K562 (cell line): Measurements from ENCODE around the gene TBXA2R. TPM values are rescaled to one million over a fixed set of nuclear protein-coding genes. Genes with fewer than 3 reads are reported as not detected.

Experiments used
- MTA3 ChIP-seq: fragments of 450-650 bp; formaldehyde crosslinking; IDR thresholded peaks from 2 replicates; pipeline ENCODE4 v1.6.1; 2017; ENCODE audit warnings: mild to moderate bottlenecking, borderline replicate concordance
- PYGO2 ChIP-seq: fragments of 450-650 bp; IDR thresholded peaks from 2 replicates; pipeline ENCODE4 v1.6.1; 2016; ENCODE audit warnings: mild to moderate bottlenecking, missing genetic modification characterization, moderate library complexity, missing compliant biosample characterization
- RBM34 ChIP-seq: fragments of 200-400 bp; formaldehyde crosslinking; IDR thresholded peaks from 2 replicates; pipeline ENCODE4 v1.6.1; 2018; ENCODE audit warnings: low read length, borderline replicate concordance; ENCODE audit not compliant: insufficient read depth
- SETDB1 ChIP-seq: IDR thresholded peaks from one replicate; pipeline ENCODE4 v1.6.1; 2012; ENCODE audit warnings: low read length, control low read depth, inconsistent platforms
- ZFPM2 ChIP-seq: fragments of 250-450 bp; sonication (Bioruptor Pico); IDR thresholded peaks from 2 replicates; pipeline ENCODE4 v1.5.1; 2022; ENCODE audit warnings: mild to moderate bottlenecking
- polyA plus RNA-seq, 8 experiments: library from polyadenylated mRNA; depleted of rRNA in 4 of 8; stranded (reverse) in 5 of 8; unstranded in 3 of 8; fragments of >200 nt; fragmentation: Nextera tagmentation in 2 of 8; fragmentation: Illumina TruSeq in 1 of 8; extraction: Ambion mirVana in 2 of 8; extraction: Trizol in 1 of 8; gene quantifications; 2 replicates each; pipeline versions ENCODE4 v1.2.1 to v1.2.3, GENCODE V29; 2011 to 2014; ENCODE audit warnings: inconsistent platforms in 1 of 8, missing spikeins in 1 of 8
- total RNA-seq, 7 experiments: library from RNA; depleted of rRNA in 6 of 7; stranded (reverse); fragments of >200 nt in 6 of 7; fragmentation: Illumina TruSeq in 2 of 7; extraction: Trizol in 2 of 7; gene quantifications; 2 replicates each; pipeline versions ENCODE4 v1.2.1 to v1.2.3, GENCODE V29; 2011 to 2021; ENCODE audit warnings: low replicate concordance in 1 of 7
- TF ChIP-seq, protein P1 (sequence below): fragments of 450-650 bp; IDR thresholded peaks from 2 replicates; pipeline ENCODE4 v1.6.1; 2016; ENCODE audit warnings: low read depth
- TF ChIP-seq, protein P2 (sequence below): fragments of 450-650 bp; IDR thresholded peaks from 2 replicates; pipeline ENCODE4 v1.6.1; 2016

Gene TBXA2R
- total and polyA plus RNA-seq, 9 of the 15 experiments (the other 6 are each of a cell fraction or from before 2014, with no cell fraction given): 1.5 to 24.0 (median 2.8) TPM

DNA sequence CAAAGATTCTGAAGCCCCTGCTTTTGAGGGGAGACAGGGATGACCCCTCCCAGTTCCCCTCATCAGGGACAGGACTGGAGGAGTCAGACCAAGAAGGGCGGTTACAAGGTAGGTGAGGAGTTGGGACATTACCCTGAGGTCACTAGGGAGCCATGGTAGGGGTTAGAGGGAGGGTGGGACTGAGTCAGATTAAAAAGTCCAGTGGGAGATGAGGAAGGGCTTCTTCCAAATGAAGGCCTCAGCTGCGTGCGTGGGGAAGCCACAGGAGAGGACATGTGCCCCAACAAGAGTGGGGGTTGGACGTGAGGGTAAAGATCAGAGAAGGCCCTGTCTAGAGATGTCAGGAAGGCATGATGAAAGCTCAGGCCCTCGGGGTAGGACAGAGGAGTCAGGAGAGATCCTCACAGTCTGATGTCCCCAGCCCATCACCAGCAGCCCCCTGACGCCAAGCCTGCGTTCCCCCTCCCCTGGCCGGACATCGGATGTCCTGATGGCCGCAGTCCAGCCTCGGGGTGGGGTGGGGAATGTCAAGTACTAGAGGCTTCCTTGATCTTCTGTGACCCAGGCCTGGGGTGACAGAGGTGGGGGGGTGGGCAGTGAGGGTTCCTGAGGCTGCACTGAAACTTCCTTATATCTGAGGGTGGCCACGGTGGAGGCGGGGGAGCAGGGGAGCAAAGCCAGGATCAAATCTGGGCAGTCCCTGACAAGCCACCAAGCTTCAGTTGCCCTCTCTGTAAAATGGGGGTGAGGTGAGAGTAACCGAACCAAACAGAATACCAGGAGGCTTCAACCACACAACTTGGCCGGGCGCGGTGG is 42.8 kb downstream of the TBXA2R start (continued):
- TF ChIP-seq, protein P1, sequence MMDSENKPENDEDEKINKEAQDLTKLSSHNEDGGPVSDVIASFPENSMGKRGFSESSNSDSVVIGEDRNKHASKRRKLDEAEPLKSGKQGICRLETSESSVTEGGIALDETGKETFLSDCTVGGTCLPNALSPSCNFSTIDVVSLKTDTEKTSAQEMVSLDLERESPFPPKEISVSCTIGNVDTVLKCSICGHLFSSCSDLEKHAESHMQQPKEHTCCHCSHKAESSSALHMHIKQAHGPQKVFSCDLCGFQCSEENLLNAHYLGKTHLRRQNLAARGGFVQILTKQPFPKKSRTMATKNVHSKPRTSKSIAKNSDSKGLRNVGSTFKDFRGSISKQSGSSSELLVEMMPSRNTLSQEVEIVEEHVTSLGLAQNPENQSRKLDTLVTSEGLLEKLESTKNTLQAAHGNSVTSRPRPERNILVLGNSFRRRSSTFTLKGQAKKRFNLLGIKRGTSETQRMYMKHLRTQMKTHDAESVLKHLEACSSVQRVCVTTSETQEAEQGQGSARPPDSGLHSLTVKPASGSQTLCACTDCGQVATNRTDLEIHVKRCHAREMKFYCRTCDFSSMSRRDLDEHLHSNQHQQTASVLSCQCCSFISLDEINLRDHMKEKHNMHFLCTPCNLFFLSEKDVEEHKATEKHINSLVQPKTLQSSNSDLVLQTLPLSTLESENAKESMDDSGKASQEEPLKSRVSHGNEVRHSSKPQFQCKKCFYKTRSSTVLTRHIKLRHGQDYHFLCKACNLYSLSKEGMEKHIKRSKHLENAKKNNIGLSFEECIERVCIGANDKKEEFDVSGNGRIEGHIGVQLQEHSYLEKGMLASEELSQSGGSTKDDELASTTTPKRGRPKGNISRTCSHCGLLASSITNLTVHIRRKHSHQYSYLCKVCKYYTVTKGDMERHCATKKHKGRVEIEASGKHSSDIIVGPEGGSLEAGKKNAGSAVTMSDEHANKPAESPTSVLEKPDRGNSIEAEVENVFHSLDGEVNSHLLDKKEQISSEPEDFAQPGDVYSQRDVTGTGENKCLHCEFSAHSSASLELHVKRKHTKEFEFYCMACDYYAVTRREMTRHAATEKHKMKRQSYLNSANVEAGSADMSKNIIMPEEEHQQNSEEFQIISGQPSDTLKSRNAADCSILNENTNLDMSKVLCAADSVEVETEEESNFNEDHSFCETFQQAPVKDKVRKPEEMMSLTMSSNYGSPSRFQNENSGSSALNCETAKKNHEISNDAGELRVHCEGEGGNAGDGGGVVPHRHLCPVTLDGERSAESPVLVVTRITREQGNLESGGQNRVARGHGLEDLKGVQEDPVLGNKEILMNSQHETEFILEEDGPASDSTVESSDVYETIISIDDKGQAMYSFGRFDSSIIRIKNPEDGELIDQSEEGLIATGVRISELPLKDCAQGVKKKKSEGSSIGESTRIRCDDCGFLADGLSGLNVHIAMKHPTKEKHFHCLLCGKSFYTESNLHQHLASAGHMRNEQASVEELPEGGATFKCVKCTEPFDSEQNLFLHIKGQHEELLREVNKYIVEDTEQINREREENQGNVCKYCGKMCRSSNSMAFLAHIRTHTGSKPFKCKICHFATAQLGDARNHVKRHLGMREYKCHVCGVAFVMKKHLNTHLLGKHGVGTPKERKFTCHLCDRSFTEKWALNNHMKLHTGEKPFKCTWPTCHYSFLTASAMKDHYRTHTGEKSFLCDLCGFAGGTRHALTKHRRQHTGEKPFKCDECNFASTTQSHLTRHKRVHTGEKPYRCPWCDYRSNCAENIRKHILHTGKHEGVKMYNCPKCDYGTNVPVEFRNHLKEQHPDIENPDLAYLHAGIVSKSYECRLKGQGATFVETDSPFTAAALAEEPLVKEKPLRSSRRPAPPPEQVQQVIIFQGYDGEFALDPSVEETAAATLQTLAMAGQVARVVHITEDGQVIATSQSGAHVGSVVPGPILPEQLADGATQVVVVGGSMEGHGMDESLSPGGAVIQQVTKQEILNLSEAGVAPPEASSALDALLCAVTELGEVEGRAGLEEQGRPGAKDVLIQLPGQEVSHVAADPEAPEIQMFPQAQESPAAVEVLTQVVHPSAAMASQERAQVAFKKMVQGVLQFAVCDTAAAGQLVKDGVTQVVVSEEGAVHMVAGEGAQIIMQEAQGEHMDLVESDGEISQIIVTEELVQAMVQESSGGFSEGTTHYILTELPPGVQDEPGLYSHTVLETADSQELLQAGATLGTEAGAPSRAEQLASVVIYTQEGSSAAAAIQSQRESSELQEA: no peak
- TF ChIP-seq, protein P2, sequence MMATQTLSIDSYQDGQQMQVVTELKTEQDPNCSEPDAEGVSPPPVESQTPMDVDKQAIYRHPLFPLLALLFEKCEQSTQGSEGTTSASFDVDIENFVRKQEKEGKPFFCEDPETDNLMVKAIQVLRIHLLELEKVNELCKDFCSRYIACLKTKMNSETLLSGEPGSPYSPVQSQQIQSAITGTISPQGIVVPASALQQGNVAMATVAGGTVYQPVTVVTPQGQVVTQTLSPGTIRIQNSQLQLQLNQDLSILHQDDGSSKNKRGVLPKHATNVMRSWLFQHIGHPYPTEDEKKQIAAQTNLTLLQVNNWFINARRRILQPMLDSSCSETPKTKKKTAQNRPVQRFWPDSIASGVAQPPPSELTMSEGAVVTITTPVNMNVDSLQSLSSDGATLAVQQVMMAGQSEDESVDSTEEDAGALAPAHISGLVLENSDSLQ: no peak
- no peak for TF ChIP-seq SETDB1
- TF ChIP-seq PYGO2 (tag): no peak
- TF ChIP-seq RBM34: no peak
- TF ChIP-seq MTA3: no peak
- TF ChIP-seq ZFPM2 (CRISPR knock-in tag): no peak
